ENCODE data around the gene CERS4. TPM values are rescaled to one million over a fixed set of nuclear protein-coding genes. Genes with fewer than 3 reads are reported as not detected.
"Not testable (repeated sequence)": the region's sequence is repeated elsewhere in the genome, so short reads cannot be mapped to it uniquely, and the experiment has no call there.

Gene CERS4
- total RNA-seq, 1 donor from 2014 or later, result not detected

- no peak for DNase-seq (ENCODE audit: low read depth)
Measured at GRCh38 chr19:8209462-8210378, 550 bp downstream of the CERS4 start.

- DNase-seq (ENCODE audit: low read depth), result no peak
Measured at GRCh38 chr19:8210421-8211101, 1.4 kb downstream of the CERS4 start.

DNA sequence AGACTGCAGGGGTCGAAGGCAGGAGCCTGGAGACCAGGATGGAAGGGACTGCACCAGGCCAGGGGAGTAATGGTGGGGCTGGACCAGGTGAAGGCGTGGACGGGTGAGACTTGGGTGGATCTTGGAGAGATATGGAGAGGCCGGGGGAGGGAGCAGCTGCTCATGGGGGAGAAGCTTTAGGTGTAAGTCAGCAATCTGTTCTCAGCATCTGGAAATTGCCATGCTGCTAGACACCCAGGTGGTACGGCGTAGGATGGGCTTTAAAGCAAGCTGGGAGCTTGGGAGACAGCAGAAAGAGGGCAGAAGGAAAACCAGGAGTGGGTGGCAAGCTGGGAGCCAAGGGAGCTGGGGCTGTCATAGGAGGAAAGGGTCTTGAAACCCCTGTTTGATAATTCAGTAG lies 3.0 kb downstream of the CERS4 start:
- DNase-seq (ENCODE audit: low read depth), result no peak

DNA sequence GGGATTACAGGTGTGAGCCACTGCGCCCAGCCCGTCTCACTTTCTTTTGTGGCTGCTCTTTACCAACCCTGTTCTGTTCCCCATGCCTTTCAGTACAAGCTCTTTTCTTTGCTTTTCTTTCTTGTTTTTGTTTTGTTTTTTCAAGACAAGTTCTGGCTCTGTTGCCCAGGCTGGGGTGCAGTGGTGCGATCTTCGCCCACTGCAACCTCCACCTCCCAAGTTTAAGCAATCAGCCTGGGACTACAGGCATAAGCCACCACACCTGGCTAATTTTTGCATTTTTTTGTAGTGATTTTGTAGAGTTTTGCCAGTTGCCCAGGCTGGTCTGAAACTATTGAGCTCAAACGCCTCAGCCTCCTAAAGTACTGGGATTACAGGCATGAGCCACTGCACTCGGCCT lies 3.7 kb downstream of the CERS4 start:
- DNase-seq (ENCODE audit: low read depth), result no peak

- DNase-seq (ENCODE audit: low read depth), result no peak
Measured at GRCh38 chr19:8213827-8214672, 4.9 kb downstream of the CERS4 start.

- DNase-seq (ENCODE audit: low read depth), result no peak
Measured at GRCh38 chr19:8214802-8215201, 5.6 kb downstream of the CERS4 start.

GRCh38 chr19:8215783-8216182 lies 6.6 kb downstream of the CERS4 start:
- DNase-seq (ENCODE audit: low read depth), result no peak

DNA sequence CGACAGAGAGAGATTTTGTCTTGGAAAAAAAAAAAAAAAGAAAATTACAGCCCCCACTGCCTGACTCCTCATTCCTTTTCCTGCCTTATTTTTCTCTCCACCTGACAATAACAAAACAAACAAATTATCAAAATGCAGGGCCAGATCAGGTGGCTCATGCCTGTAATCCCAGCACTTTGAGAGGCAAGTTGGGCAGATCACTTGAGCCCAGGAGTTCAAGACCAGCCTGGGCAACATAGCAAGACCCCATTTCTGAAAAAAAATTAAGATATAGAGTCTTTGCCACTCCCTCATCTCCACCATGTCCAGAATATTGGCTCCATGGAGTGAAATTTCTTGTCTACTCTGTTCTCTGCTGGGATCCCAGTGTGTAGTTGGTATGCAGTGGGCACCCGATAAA lies 7.2 kb downstream of the CERS4 start:
- no peak for DNase-seq (ENCODE audit: low read depth)

GRCh38 chr19:8218127-8218526 lies 9.0 kb downstream of the CERS4 start:
- DNase-seq (ENCODE audit: low read depth), result not testable (repeated sequence)

GRCh38 chr19:8220481-8220880 lies 11.3 kb downstream of the CERS4 start:
- DNase-seq (ENCODE audit: low read depth), result no peak

DNA sequence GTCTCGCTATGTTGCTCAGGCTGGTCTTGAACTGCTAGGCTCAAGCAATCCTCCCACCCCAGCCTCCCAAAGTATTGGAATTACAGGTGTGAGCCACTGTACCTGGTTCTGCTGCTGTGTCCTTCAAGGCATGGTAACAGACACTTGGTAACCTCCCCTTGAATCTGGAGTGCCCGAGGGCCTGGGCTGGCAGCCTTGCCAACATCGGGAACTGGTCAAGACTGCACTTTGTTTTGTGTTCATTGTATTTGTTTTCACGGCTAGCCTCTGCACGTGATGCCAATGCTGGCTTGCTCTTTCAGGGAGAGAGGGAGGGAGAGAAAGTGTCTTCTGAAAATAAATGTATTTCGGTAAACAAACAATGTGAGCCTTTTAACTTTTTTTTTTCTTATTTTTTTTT lies 12.0 kb downstream of the CERS4 start:
- DNase-seq (ENCODE audit: low read depth), result no peak

- DNase-seq (ENCODE audit: low read depth), result not testable (repeated sequence)
Measured at GRCh38 chr19:8223442-8223841, 14.3 kb downstream of the CERS4 start.

DNA sequence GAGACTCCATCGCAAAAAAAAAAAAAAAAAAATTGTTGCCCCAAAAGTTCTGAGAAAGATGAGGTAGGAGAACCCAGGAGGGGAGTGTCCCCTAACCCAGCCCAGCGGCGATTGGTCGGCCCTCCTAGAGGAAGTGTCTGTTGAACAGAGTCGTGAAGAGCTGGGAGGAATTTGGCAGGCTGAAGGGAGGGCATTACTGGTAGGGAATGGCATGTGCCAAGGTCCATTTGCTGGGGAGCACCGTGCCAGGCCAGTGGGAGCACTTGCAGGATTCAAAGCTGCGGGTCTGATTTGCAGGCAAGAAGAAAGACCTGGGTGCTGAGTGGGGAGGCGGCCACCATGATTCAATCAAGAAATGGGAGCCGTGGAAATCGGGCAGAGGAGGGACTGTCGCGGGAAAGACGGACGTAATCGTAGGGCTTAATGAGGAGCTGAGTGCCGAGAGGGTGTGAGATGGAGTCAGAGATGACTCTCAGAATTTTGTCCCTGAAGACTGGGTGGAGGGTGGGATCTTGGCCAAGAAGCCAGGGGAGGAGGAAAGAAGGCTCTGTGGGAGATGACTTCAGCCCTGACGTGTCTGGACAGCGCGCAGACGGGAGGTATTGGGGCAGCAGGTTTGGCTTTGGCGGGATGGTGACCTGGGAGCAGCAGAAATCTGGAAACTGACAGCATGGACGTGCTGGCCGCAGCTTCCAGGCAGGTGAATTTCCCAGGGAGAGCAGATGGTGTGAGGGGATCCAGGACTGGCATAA lies 15.4 kb downstream of the CERS4 start:
- no peak for DNase-seq (ENCODE audit: low read depth)

GRCh38 chr19:8231073-8231604 lies 22.0 kb downstream of the CERS4 start:
- DNase-seq (ENCODE audit: low read depth), result no peak

GRCh38 chr19:8233370-8233769 lies 24.2 kb downstream of the CERS4 start:
- DNase-seq (ENCODE audit: low read depth), result no peak

- DNase-seq (ENCODE audit: low read depth), result no peak
Measured at GRCh38 chr19:8237026-8237425, 27.9 kb downstream of the CERS4 start.

- DNase-seq (ENCODE audit: low read depth), result peak; percentile 39
Measured at GRCh38 chr19:8238251-8238650, 29.1 kb downstream of the CERS4 start.

- no peak for DNase-seq (ENCODE audit: low read depth)
Measured at GRCh38 chr19:8239528-8240273, 30.5 kb downstream of the CERS4 start.

GRCh38 chr19:8240274-8241229 lies 31.4 kb downstream of the CERS4 start:
- peak; percentile 83 for DNase-seq (ENCODE audit: low read depth)

Measured in myocyte (in vitro differentiated cells).